CD1c-positive myeloid dendritic cell (primary cell): Measurements from ENCODE around the gene ZCCHC17.

Source experiments
- DNase-seq: peaks from one replicate; pipeline ENCODE4 v3.0.0-alpha.2; 2016; ENCODE audit errors: extremely low spot score

ZCCHC17 gene

GRCh38 chr1:31306278-31306677 is 9.4 kb downstream of the ZCCHC17 start:
- peak; percentile 10 for DNase-seq

- DNase-seq: no peak
These were observed 11.2 kb downstream of the ZCCHC17 start for GRCh38 chr1:31308036-31308435.

GRCh38 chr1:31310198-31310597 is 13.4 kb downstream of the ZCCHC17 start:
- DNase-seq: no peak

- no peak for DNase-seq
These were observed 19.1 kb downstream of the ZCCHC17 start for GRCh38 chr1:31315902-31316301.

GRCh38 chr1:31318146-31318545 is 21.3 kb downstream of the ZCCHC17 start:
- DNase-seq: no peak

- DNase-seq: no peak
These were observed 27.3 kb downstream of the ZCCHC17 start for GRCh38 chr1:31324093-31324492.

GRCh38 chr1:31324992-31325391 is 28.2 kb downstream of the ZCCHC17 start:
- DNase-seq: no peak

- DNase-seq: no peak
These were observed 29.6 kb downstream of the ZCCHC17 start for GRCh38 chr1:31326461-31326860.

- DNase-seq: no peak
These were observed 30.5 kb downstream of the ZCCHC17 start for GRCh38 chr1:31327381-31327780.

GRCh38 chr1:31335007-31335406 is 38.2 kb downstream of the ZCCHC17 start:
- DNase-seq: peak; percentile 7

GRCh38 chr1:31336687-31337467 is 40.0 kb downstream of the ZCCHC17 start:
- no peak for DNase-seq

- DNase-seq: no peak
These were observed 47.7 kb downstream of the ZCCHC17 start for GRCh38 chr1:31344503-31344902.

GRCh38 chr1:31345635-31346034 is 48.8 kb downstream of the ZCCHC17 start:
- no peak for DNase-seq

- DNase-seq: no peak
These were observed 50.0 kb downstream of the ZCCHC17 start for GRCh38 chr1:31346785-31347184.

GRCh38 chr1:31348449-31348848 is 51.6 kb downstream of the ZCCHC17 start:
- DNase-seq: no peak

- DNase-seq: no peak
These were observed 57.5 kb downstream of the ZCCHC17 start for GRCh38 chr1:31354283-31354682.

- no peak for DNase-seq
These were observed 59.6 kb downstream of the ZCCHC17 start for GRCh38 chr1:31356427-31356826.

GRCh38 chr1:31361607-31362006 is 64.8 kb downstream of the ZCCHC17 start:
- DNase-seq: no peak

GRCh38 chr1:31362032-31362431 is 65.2 kb downstream of the ZCCHC17 start:
- no peak for DNase-seq

- no peak for DNase-seq
These were observed 67.9 kb downstream of the ZCCHC17 start for GRCh38 chr1:31364561-31365250.

GRCh38 chr1:31366796-31367195 is 70.0 kb downstream of the ZCCHC17 start:
- no peak for DNase-seq

- DNase-seq: no peak
These were observed 71.8 kb downstream of the ZCCHC17 start for GRCh38 chr1:31368611-31369107.

- DNase-seq: no peak
These were observed 73.2 kb downstream of the ZCCHC17 start for GRCh38 chr1:31370021-31370420.
